Skeletal muscle tissue (tissue), 4 donors: ENCODE results near the gene CIAO2A. TPM values are rescaled to one million over a fixed set of nuclear protein-coding genes. Genes with fewer than 3 reads are reported as not detected.
A peak's percentile ranks its signal among the peaks of the same experiment; 100 is the strongest.

Source experiments
- H3K27ac ChIP-seq: one replicate; pipeline ENCODE4 v1.7.0; 2013; ENCODE audit warnings: mild to moderate bottlenecking, low read depth, low read length, inconsistent platforms
- H3K27me3 ChIP-seq, 3 donors: one replicate each; pipeline ENCODE4 v1.7.0; 2013; ENCODE audit warnings: low read length in 3 of 3; ENCODE audit not compliant: control insufficient read depth in 3 of 3, insufficient read depth in 3 of 3
- H3K36me3 ChIP-seq, 3 donors: one replicate each; pipeline ENCODE4 v1.7.0; 2013; ENCODE audit warnings: low read length in 3 of 3; ENCODE audit not compliant: control insufficient read depth in 3 of 3, insufficient read depth in 3 of 3
- H3K4me1 ChIP-seq, 3 donors: one replicate each; pipeline ENCODE4 v1.7.0; 2013; ENCODE audit warnings: low read length in 3 of 3, mild to moderate bottlenecking in 3 of 3; ENCODE audit not compliant: control insufficient read depth in 3 of 3, insufficient read depth in 3 of 3
- H3K4me3 ChIP-seq, 3 donors: one replicate each; pipeline ENCODE4 v1.7.0; 2013; ENCODE audit warnings: low read length in 3 of 3
- H3K9ac ChIP-seq, 3 donors: one replicate each; pipeline ENCODE4 v1.7.0; 2013; ENCODE audit warnings: low read length in 3 of 3, mild to moderate bottlenecking in 3 of 3, moderate library complexity in 2 of 3, low read depth in 1 of 3
- H3K9me3 ChIP-seq, 3 donors: one replicate each; pipeline ENCODE4 v1.7.0; 2013; ENCODE audit warnings: low read length in 3 of 3; ENCODE audit not compliant: control insufficient read depth in 3 of 3
- total RNA-seq: library from RNA; depleted of rRNA; stranded (reverse); fragments of >200 nt; gene quantifications from one replicate; pipeline ENCODE4 v1.2.3, GENCODE V29; 2014
- donor health status: Osteomylitis.

Gene CIAO2A
- total RNA-seq, 1 donor from 2014 or later: 54.8 TPM

GRCh38 chr15:64096668-64097384 is 3.2 kb upstream of the CIAO2A start:
- peak overlapping the region; percentile 94 to 96 (median 95) for H3K4me3 ChIP-seq
- no peaks in the 10 kb centered on the region for H3K27me3 ChIP-seq
- peak overlapping the region; percentile 89 for H3K27ac ChIP-seq
- H3K9me3 ChIP-seq: no peaks in the 10 kb centered on the region
- peaks cover 0 to 2% (median 0%) of the 10 kb centered on the region in 3 donors for H3K36me3 ChIP-seq
- H3K4me1 ChIP-seq: peaks cover 33 to 69% (median 54%) of the 10 kb centered on the region in 3 donors
- peak overlapping the region; percentile 93 to 97 (median 97) for H3K9ac ChIP-seq

GRCh38 chr15:64095795-64096667 is 2.4 kb upstream of the CIAO2A start, which contains the start of gene SNX1:
Gene SNX1, plus strand, starts transcription at chr15:64095982. Its CDS starts 32 bp downstream, at chr15:64096014.
- Histone ChIP-seq H3K27ac (peak within 1 kb of the TSS; percentile 89), H3K4me1 (peaks cover 33 to 63% (median 54%) of the 10 kb centered on the region in 3 donors), H3K27me3 (no peaks in the 10 kb centered on the region), H3K9ac (peak within 1 kb of the TSS; percentile 93 to 97 (median 97)), H3K4me3 (peak within 1 kb of the TSS; percentile 94 to 96 (median 95)), H3K9me3 (no peaks in the 10 kb centered on the region), H3K36me3 (peaks cover 0 to 2% (median 0%) of the 10 kb centered on the region in 3 donors)

GRCh38 chr15:64095431-64095794 is 1.8 kb upstream of the CIAO2A start:
- H3K36me3 ChIP-seq: peaks cover 0 to 5% (median 0%) of the 10 kb centered on the region in 3 donors
- H3K9ac ChIP-seq: peak overlapping the region; percentile 54 to 97 (median 78)
- no peaks in the 10 kb centered on the region for H3K9me3 ChIP-seq
- no peaks in the 10 kb centered on the region for H3K27me3 ChIP-seq
- peaks cover 33 to 63% (median 51%) of the 10 kb centered on the region in 3 donors for H3K4me1 ChIP-seq
- H3K27ac ChIP-seq: peak overlapping the region; percentile 89
- peak overlapping the region; percentile 36 to 69 (median 59) for H3K4me3 ChIP-seq

GRCh38 chr15:64092864-64093626 is 593 bp downstream of the CIAO2A start:
- Histone ChIP-seq H3K9me3 (no peaks in the 10 kb centered on the region), H3K4me1 (peaks cover 30 to 44% (median 39%) of the 10 kb centered on the region in 3 donors), H3K27me3 (no peaks in the 10 kb centered on the region), H3K36me3 (peaks cover 5 to 12% (median 6%) of the 10 kb centered on the region in 3 donors), H3K27ac (peak overlapping the region; percentile 89), H3K9ac (peak overlapping the region; percentile 75 to 93 (median 76)), H3K4me3 (peak overlapping the region; percentile 81 to 94 (median 85))

- peaks cover 8 to 19% (median 8%) of the 10 kb centered on the region in 3 donors for H3K36me3 ChIP-seq
- H3K9me3 ChIP-seq: no peaks in the 10 kb centered on the region
- peak overlapping the region; percentile 75 to 93 (median 76) for H3K9ac ChIP-seq
- no peaks in the 10 kb centered on the region for H3K27me3 ChIP-seq
- peak overlapping the region; percentile 81 to 94 (median 85) for H3K4me3 ChIP-seq
- H3K4me1 ChIP-seq: peaks cover 23 to 36% (median 31%) of the 10 kb centered on the region in 3 donors
- H3K27ac ChIP-seq: peak overlapping the region; percentile 89
These were observed 1.4 kb downstream of the CIAO2A start for GRCh38 chr15:64092075-64092820.

GRCh38 chr15:64090527-64090926 is 3.1 kb downstream of the CIAO2A start:
- no peak overlapping the region for H3K9ac ChIP-seq
- peaks cover 13 to 25% (median 21%) of the 10 kb centered on the region in 3 donors for H3K4me1 ChIP-seq
- no peaks in the 10 kb centered on the region for H3K9me3 ChIP-seq
- no peak overlapping the region for H3K4me3 ChIP-seq
- no peaks in the 10 kb centered on the region for H3K27me3 ChIP-seq
- H3K27ac ChIP-seq: peak overlapping the region; percentile 29
- peaks cover 8 to 19% (median 8%) of the 10 kb centered on the region in 3 donors for H3K36me3 ChIP-seq

- Histone ChIP-seq H3K36me3 (peaks cover 8 to 19% (median 8%) of the 10 kb centered on the region in 3 donors), H3K4me3 (no peak overlapping the region), H3K9ac (no peak overlapping the region), H3K27ac (peak overlapping the region; percentile 43), H3K27me3 (no peaks in the 10 kb centered on the region), H3K4me1 (peaks cover 13 to 17% (median 13%) of the 10 kb centered on the region in 3 donors), H3K9me3 (no peaks in the 10 kb centered on the region)
These were observed 3.9 kb downstream of the CIAO2A start for GRCh38 chr15:64089543-64090280.

GRCh38 chr15:64082757-64083156 is 10.9 kb downstream of the CIAO2A start:
- H3K27ac ChIP-seq: no peak overlapping the region
- peaks cover 2 to 12% (median 12%) of the 10 kb centered on the region in 3 donors for H3K36me3 ChIP-seq

More at GRCh38 chr15:64082757-64083156, 10.9 kb downstream of the CIAO2A start:
- H3K4me3 ChIP-seq: no peak overlapping the region
- no peaks in the 10 kb centered on the region for H3K9me3 ChIP-seq
- no peak overlapping the region for H3K9ac ChIP-seq
- H3K4me1 ChIP-seq: no peaks in the 10 kb centered on the region
- H3K27me3 ChIP-seq: no peaks in the 10 kb centered on the region
